ENCODE results near the gene MYO15A.

Gene MYO15A

DNA sequence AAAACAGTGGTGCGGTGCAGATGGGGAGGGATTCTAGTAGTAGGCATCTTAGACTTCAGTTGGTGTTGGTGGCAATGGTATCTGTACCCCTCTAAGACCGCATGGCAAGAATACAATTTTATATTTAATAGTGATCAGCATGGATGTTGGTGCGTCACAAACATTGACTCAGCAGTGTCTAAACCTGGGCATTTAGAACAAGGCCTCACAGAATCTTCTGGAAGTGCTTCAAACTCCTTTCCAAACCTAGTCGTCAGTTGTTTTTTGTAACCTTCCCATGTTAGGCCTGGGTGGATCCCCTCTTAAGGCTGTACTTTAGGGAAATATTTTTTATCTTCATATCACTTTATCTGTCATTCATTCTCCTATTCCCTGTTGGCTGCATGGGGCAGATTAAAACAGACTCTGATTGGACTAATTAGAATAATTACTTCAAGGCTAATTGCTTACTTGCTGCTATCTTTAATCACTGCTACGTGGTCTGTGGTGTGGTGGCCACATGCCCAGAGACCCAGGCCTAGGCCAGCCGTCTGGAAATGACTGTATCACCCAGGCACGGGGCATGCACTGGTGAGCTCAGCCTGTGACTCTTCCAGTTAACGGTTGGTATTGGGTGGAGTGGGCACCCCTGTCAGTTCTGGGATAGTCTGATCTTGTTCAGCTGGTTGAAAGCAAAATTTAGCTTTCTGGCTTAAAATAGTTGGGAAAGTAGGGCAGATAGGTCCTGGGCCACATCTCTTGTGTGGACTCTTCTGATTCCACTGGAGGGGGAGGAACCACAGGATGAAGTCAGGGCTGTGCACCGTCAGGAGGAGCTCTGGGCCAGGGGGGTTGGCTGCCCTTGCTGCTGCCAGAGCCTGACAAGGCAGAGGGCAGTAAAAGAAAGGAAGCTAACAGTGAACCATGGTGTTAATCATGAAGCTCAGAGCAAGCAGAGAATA lies 79.5 kb downstream of the MYO15A start:
- TF ChIP-seq, protein P1, sequence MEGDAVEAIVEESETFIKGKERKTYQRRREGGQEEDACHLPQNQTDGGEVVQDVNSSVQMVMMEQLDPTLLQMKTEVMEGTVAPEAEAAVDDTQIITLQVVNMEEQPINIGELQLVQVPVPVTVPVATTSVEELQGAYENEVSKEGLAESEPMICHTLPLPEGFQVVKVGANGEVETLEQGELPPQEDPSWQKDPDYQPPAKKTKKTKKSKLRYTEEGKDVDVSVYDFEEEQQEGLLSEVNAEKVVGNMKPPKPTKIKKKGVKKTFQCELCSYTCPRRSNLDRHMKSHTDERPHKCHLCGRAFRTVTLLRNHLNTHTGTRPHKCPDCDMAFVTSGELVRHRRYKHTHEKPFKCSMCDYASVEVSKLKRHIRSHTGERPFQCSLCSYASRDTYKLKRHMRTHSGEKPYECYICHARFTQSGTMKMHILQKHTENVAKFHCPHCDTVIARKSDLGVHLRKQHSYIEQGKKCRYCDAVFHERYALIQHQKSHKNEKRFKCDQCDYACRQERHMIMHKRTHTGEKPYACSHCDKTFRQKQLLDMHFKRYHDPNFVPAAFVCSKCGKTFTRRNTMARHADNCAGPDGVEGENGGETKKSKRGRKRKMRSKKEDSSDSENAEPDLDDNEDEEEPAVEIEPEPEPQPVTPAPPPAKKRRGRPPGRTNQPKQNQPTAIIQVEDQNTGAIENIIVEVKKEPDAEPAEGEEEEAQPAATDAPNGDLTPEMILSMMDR (IDR thresholded peaks at IDR 0.05; ENCODE audit: low read depth, low read length): no peak
- H3K4me3 ChIP-seq (ENCODE audit: low read depth, low read length): peak overlapping the region; percentile 55
- peak; percentile 31 for DNase-seq (ENCODE audit: low read depth, low spot score)
- in situ Hi-C loops (cut with HindIII; ENCODE audit: low sequenced_read_pairs): no loop called here

GRCh38 chr17:18190628-18191235 lies 82.2 kb downstream of the MYO15A start:
- DNase-seq (ENCODE audit: low read depth, low spot score): no peak
- H3K4me3 ChIP-seq (ENCODE audit: low read depth, low read length): no peak overlapping the region
- in situ Hi-C loops (cut with HindIII; ENCODE audit: low sequenced_read_pairs): no loop called here
- TF ChIP-seq, protein P1 (IDR thresholded peaks at IDR 0.05; ENCODE audit: low read depth, low read length): no peak

DNA sequence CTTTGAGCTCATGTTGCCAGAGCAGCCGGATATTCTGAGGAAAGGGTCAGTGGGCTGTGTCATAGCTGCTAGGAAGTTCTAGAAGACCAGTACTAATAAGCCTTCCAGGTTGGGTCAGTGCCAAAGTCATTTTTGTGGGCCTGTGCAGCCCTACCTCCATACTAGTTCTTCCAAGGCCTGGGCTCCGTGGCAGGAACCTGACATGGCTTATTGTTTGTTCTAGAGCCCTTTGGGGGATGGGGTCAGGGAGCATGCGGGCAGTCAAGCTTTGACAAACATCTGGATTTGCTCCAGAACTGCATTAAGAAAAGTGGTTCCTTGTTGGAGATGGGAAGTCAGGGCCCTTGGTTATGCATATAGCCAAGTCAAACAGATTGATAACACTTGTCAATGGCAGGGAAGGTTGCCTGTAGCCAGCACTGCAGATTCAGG lies 82.7 kb downstream of the MYO15A start:
- DNase-seq (ENCODE audit: low read depth, low spot score): peak; percentile 17
- no peak overlapping the region for H3K4me3 ChIP-seq (ENCODE audit: low read depth, low read length)
- TF ChIP-seq, protein P1 (IDR thresholded peaks at IDR 0.05; ENCODE audit: low read depth, low read length): no peak
- in situ Hi-C loops (cut with HindIII; ENCODE audit: low sequenced_read_pairs): no loop called here

DNA sequence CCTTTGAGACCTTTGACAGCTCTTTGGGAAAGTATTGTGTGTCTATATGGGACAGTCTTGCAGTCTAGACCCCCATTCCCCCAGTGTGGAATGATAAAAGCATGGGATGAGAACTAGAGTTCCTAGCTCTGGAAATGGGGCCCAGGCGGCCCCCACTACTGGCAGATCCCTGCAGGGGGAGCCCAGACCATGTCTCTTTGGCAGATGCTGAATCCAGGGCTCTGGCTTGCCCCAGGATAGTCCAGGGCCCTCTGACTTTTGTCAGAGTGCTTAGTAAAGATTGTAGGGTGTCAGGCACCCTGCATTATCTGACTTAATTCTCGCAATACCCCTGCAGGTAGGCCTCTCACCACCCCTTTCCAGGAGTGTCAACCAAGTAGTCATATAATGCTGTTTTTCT lies 83.4 kb downstream of the MYO15A start:
- TF ChIP-seq, protein P1 (IDR thresholded peaks at IDR 0.05; ENCODE audit: low read depth, low read length): peak; percentile 41
- in situ Hi-C loops (cut with HindIII; ENCODE audit: low sequenced_read_pairs): no loop called here
- no peak overlapping the region for H3K4me3 ChIP-seq (ENCODE audit: low read depth, low read length)
- DNase-seq (ENCODE audit: low read depth, low spot score): no peak

- TF ChIP-seq, protein P1 (IDR thresholded peaks at IDR 0.05; ENCODE audit: low read depth, low read length): no peak
- H3K4me3 ChIP-seq (ENCODE audit: low read depth, low read length): no peak overlapping the region
- DNase-seq (ENCODE audit: low read depth, low spot score): no peak
- in situ Hi-C loops (cut with HindIII; ENCODE audit: low sequenced_read_pairs): no loop called here
Measured at GRCh38 chr17:18194394-18194793, 85.8 kb downstream of the MYO15A start.

DNA sequence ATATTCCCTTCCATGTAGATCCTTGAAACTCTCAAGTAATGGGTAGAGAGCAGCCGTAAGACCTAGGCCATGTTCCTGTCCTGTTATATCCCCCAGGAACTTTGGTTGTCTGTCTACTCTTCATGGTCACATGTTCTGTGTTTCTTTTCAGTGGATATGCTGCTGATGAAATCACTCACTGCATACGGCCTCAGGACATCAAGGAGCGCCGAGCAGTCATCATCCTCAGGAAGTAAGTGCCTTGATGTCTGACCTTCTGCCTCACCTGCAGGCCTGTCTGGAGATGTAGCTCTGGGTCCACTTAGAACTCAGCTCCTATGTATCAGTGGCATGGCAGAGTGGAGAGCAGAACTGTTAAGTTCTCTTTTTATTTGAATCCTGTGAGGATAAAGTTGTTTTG lies 86.2 kb downstream of the MYO15A start:
- no peak overlapping the region for H3K4me3 ChIP-seq (ENCODE audit: low read depth, low read length)
- in situ Hi-C loops (cut with HindIII; ENCODE audit: low sequenced_read_pairs): no loop called here
- no peak for DNase-seq (ENCODE audit: low read depth, low spot score)

More for the DNA sequence above, 86.2 kb downstream of the MYO15A start:
- TF ChIP-seq, protein P1 (IDR thresholded peaks at IDR 0.05; ENCODE audit: low read depth, low read length): no peak

Data from astrocyte of the spinal cord (primary cell).